C4-2B (cell line): ENCODE results near the gene IGF2R.

Experiments used
- H3K27ac ChIP-seq: fragments of 450-650 bp; 2 replicates; pipeline ENCODE4 v1.5.1; 2017
- CTCF ChIP-seq: fragments of 450-650 bp; conservative IDR thresholded peaks from 2 replicates; pipeline ENCODE4 v1.5.1; 2017; ENCODE audit warnings: mild to moderate bottlenecking
- ZFX ChIP-seq: fragments of 450-650 bp; IDR thresholded peaks from 2 replicates; pipeline ENCODE4 v1.6.1; 2017

Gene IGF2R

GRCh38 chr6:159933077-159933476 is 35.8 kb upstream of the IGF2R start:
- H3K27ac ChIP-seq, result no peak overlapping the region
- no peak for TF ChIP-seq CTCF
- no peak for TF ChIP-seq ZFX

GRCh38 chr6:159934181-159934580 is 34.7 kb upstream of the IGF2R start:
- no peak overlapping the region for H3K27ac ChIP-seq
- no peak for TF ChIP-seq ZFX
- TF ChIP-seq CTCF, result no peak

GRCh38 chr6:159935065-159935464 is 33.8 kb upstream of the IGF2R start:
- TF ChIP-seq CTCF, result no peak
- no peak for TF ChIP-seq ZFX
- H3K27ac ChIP-seq, result no peak overlapping the region

- H3K27ac ChIP-seq, result no peak overlapping the region
- no peak for TF ChIP-seq ZFX
- no peak for TF ChIP-seq CTCF
Measured at GRCh38 chr6:159935633-159936032, 33.2 kb upstream of the IGF2R start.

- no peak for TF ChIP-seq CTCF
- TF ChIP-seq ZFX, result no peak
- H3K27ac ChIP-seq, result no peak overlapping the region
Measured at GRCh38 chr6:159939591-159940016, 29.3 kb upstream of the IGF2R start.

GRCh38 chr6:159941286-159942113 is 27.4 kb upstream of the IGF2R start:
- no peak for TF ChIP-seq ZFX
- TF ChIP-seq CTCF, result peak; percentile 42
- H3K27ac ChIP-seq, result no peak overlapping the region

- no peak overlapping the region for H3K27ac ChIP-seq
- TF ChIP-seq ZFX (no peak), CTCF (no peak)
Measured at GRCh38 chr6:159943101-159943632, 25.7 kb upstream of the IGF2R start.
